ENCODE data around the gene ELFN1.
"Not testable (repeated sequence)": the region's sequence is repeated elsewhere in the genome, so short reads cannot be mapped to it uniquely, and the experiment has no call there.

The ELFN1 gene

GRCh38 chr7:1757601-1758000 is 87.5 kb downstream of the ELFN1 start:
- no peak for DNase-seq (ENCODE audit: low read depth)

- peak; percentile 19 for DNase-seq (ENCODE audit: low read depth)
Measured at GRCh38 chr7:1758028-1758858, 88.2 kb downstream of the ELFN1 start.

- DNase-seq (ENCODE audit: low read depth): no peak
Measured at GRCh38 chr7:1758859-1759521, 88.9 kb downstream of the ELFN1 start.

- no peak for DNase-seq (ENCODE audit: low read depth)
Measured at GRCh38 chr7:1761097-1761496, 91.0 kb downstream of the ELFN1 start.

- no peak for DNase-seq (ENCODE audit: low read depth)
Measured at GRCh38 chr7:1761774-1762173, 91.7 kb downstream of the ELFN1 start.

- DNase-seq (ENCODE audit: low read depth): no peak
Measured at GRCh38 chr7:1762238-1762945, 92.3 kb downstream of the ELFN1 start.

GRCh38 chr7:1763033-1763432 is 93.0 kb downstream of the ELFN1 start:
- DNase-seq (ENCODE audit: low read depth): no peak

GRCh38 chr7:1763911-1764310 is 93.8 kb downstream of the ELFN1 start:
- DNase-seq (ENCODE audit: low read depth): not testable (repeated sequence)

- DNase-seq (ENCODE audit: low read depth): no peak
Measured at GRCh38 chr7:1765336-1765735, 95.3 kb downstream of the ELFN1 start.

GRCh38 chr7:1767524-1767923 is 97.4 kb downstream of the ELFN1 start:
- no peak for DNase-seq (ENCODE audit: low read depth)

GRCh38 chr7:1768832-1769231 is 98.8 kb downstream of the ELFN1 start:
- DNase-seq (ENCODE audit: low read depth): no peak

GRCh38 chr7:1769286-1770200 is 99.5 kb downstream of the ELFN1 start:
- no peak for DNase-seq (ENCODE audit: low read depth)

GRCh38 chr7:1770331-1770730 is 100.3 kb downstream of the ELFN1 start:
- DNase-seq (ENCODE audit: low read depth): no peak

- no peak for DNase-seq (ENCODE audit: low read depth)
Measured at GRCh38 chr7:1775389-1775788, 105.3 kb downstream of the ELFN1 start.

GRCh38 chr7:1777122-1777521 is 107.0 kb downstream of the ELFN1 start:
- no peak for DNase-seq (ENCODE audit: low read depth)

GRCh38 chr7:1779445-1779844 is 109.4 kb downstream of the ELFN1 start:
- DNase-seq (ENCODE audit: low read depth): no peak

GRCh38 chr7:1781369-1781768 is 111.3 kb downstream of the ELFN1 start:
- DNase-seq (ENCODE audit: low read depth): no peak

- no peak for DNase-seq (ENCODE audit: low read depth)
Measured at GRCh38 chr7:1785839-1786238, 115.8 kb downstream of the ELFN1 start.

- no peak for DNase-seq (ENCODE audit: low read depth)
Measured at GRCh38 chr7:1787241-1787640, 117.2 kb downstream of the ELFN1 start.

GRCh38 chr7:1787681-1788235 is 117.7 kb downstream of the ELFN1 start:
- DNase-seq (ENCODE audit: low read depth): no peak

GRCh38 chr7:1794888-1795542 is 124.9 kb downstream of the ELFN1 start:
- no peak for DNase-seq (ENCODE audit: low read depth)

Measured in stimulated activated CD8-positive, alpha-beta memory T cell treated with anti-CD3 and anti-CD28 coated beads, Interleukin-4, amount 100 ng/mL, for 24 hours (primary cell).